ENCODE data around the gene RPN2.

- TF ChIP-seq FOXK2 (IDR thresholded peaks at IDR 0.05) (no peak), LEF1 (IDR thresholded peaks at IDR 0.05; ENCODE audit: borderline replicate concordance) (no peak), HDGF (IDR thresholded peaks at IDR 0.05; ENCODE audit: borderline replicate concordance) (no peak), ELF4 (IDR thresholded peaks at IDR 0.05) (no peak), TARDBP (IDR thresholded peaks at IDR 0.05) (no peak), FOXM1 (IDR thresholded peaks at IDR 0.05; ENCODE audit: borderline replicate concordance) (no peak), ARNT (IDR thresholded peaks at IDR 0.05) (no peak), SP1 (IDR thresholded peaks at IDR 0.05) (no peak), ZNF384 (IDR thresholded peaks at IDR 0.05) (no peak), SUZ12 (IDR thresholded peaks at IDR 0.05) (no peak)
- TF ChIP-seq, protein P1, sequence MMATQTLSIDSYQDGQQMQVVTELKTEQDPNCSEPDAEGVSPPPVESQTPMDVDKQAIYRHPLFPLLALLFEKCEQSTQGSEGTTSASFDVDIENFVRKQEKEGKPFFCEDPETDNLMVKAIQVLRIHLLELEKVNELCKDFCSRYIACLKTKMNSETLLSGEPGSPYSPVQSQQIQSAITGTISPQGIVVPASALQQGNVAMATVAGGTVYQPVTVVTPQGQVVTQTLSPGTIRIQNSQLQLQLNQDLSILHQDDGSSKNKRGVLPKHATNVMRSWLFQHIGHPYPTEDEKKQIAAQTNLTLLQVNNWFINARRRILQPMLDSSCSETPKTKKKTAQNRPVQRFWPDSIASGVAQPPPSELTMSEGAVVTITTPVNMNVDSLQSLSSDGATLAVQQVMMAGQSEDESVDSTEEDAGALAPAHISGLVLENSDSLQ (IDR thresholded peaks at IDR 0.05), result no peak
Measured at GRCh38 chr20:37228082-37228481, 49.0 kb downstream of the RPN2 start.

Data from HEK293T (cell line).